HL-60/S4 treated with phorbol 12-myristate 13-acetate at 8.2 ng/mL for 4 days and 3 days (cell line): Measurements from ENCODE around the gene NR2C2.

Source experiments
- in situ Hi-C: fragments of 300-500 bp; cut with MboI; formaldehyde crosslinking; loops from 2 replicates; pipeline ENCODE4 v1.15.0; 2022; ENCODE audit warnings: low sequenced_read_pairs

NR2C2 gene

GRCh38 chr3:15055019-15055557 is 107.7 kb downstream of the NR2C2 start:
- in situ Hi-C loops = no loop called here

- in situ Hi-C loops = no loop called here
Observed at GRCh38 chr3:15056676-15057404, 109.5 kb downstream of the NR2C2 start.

- in situ Hi-C loops = no loop called here
Observed at GRCh38 chr3:15060029-15060428, 112.6 kb downstream of the NR2C2 start.

DNA sequence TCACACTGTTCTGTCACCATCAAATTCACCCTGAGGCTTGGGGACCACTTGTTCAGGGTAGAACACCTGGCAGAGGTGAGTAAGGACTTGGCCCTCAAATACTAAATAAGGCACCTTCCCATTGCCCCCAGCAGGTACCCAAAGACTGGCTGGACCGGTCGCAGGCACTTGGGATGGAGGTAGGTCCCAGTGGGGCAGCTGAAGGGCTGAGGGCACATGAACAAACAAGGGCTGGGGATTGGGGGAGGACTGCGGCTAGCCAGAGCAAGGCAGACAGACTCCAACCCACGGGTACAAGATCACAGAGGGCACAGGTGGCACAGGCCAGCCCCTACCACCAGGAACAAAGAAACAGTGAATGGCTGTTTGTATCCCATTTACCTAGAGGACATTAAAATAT is 115.9 kb downstream of the NR2C2 start:
- in situ Hi-C loops = no loop called here

DNA sequence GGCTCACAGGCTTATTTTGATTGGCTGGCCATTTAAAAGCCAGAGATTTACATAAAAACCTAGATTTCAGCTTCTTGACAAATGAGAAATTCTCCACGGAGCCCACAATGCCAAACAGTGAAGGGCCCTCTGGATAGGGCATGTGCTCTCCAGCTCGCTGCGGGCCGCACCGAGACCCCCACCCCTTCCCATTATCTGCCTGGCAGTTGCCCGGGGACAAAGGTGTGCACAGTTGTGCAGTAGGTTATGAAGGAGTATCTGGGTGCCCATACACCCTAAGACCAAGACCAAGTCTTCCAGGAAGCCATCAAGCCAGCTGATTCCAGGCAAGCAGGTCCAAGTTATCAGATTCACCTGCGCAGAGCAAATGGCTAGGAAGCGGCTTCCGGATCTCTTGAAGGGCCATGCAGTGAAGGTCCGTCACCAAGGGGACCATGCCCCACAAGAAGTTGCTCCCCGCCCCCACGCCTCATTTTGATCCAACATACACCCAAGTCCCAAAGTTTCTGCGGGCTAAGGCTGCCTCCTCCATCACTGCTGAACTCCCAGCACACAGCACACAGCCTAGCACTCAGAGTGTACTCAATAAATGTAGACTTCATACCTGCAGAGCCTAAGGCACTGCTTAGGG is 116.4 kb downstream of the NR2C2 start:
- in situ Hi-C loops = no loop called here

GRCh38 chr3:15064299-15064834 is 117.0 kb downstream of the NR2C2 start:
- in situ Hi-C loops = no loop called here

GRCh38 chr3:15064835-15065549 is 117.6 kb downstream of the NR2C2 start, which contains the start of gene MRPS25:
TSS of gene MRPS25 (minus strand) at chr3:15065315. CDS start at chr3:15065194, 121 bp downstream.
- in situ Hi-C loops = no loop called here

DNA sequence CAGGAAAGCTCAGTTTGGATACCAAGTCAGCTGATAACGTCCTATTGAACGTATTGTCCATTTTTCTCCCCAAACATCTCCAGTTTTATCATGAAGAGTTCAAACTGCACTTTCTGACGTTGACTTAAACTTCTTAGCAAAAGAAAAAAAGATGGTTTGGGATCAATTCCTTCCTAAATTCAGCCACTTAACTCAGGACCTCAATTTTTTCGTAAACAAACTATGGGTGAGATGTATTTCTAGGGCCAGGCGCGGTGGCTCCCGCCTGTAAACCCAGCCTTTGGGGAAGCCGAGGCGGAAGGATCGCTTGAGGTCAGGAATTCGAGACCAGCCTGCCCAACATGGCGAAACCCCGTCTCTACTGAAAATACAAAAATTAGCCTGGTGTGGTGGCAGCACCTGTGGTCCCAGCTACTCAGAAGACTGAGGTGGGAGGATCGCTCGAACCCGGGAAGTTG is 118.2 kb downstream of the NR2C2 start:
- in situ Hi-C loops = no loop called here

DNA sequence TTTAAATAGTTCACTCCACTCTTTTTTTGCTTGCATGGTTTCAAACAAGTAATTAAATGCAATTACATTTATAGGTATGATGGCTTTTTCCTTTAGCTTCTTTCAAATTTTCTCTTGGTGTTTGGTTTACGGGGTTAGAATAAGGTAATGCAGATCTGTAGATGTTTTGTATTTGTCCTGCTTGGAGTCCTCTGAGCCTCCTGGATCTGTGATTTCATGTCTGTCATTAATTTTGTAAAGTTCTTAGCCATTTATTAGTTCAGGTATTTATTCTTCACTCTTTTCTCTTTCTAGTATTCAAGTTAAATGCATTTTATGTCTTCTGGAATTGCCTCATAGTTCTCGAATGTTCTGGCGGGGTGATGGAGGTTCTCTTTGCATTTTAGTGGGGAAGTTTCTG is 119.1 kb downstream of the NR2C2 start:
- in situ Hi-C loops = no loop called here

- in situ Hi-C loops = no loop called here
Observed at GRCh38 chr3:15069441-15069840, 122.1 kb downstream of the NR2C2 start.

- in situ Hi-C loops = no loop called here
Observed at GRCh38 chr3:15071699-15072098, 124.3 kb downstream of the NR2C2 start.

- in situ Hi-C loops = no loop called here
Observed at GRCh38 chr3:15074500-15074899, 127.1 kb downstream of the NR2C2 start.

DNA sequence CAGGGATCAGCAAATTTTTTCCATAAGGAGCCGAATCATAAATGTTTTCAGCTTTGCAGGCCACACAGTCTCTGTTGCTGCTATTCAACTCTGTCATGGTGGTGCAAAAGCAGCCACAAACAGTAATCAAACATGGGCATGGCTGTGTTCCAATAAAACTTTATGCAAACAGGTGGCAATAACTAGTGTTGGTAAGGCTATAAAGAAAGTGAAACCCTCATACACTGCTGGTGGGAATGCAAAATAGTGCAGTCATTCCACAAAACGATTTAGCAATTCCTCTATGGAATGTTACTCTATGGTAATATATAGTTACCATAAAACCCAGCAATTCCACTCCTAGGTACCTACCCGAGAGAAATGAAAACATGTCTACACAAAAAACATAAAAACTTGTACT is 131.7 kb downstream of the NR2C2 start:
- in situ Hi-C loops = no loop called here

GRCh38 chr3:15081960-15082664 is 134.7 kb downstream of the NR2C2 start:
- in situ Hi-C loops = no loop called here

DNA sequence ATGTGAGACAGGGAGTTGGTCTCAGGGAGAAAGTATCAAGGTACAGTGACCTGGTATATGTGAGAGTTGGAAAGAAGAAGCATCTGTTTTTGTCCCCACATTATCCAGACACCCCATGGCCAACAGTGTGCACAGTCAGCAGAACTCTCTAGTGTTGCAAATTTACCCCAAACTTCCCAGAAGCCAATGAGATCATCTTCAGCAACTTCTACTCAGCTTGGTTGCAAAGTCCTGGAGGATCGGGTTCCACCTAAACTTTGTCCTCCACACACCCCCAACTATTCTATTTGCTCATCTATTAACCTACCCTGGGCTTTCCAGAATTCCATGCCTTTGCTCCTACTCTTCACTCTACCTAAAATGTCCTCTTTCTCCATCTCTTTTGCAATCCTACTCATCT is 135.9 kb downstream of the NR2C2 start:
- in situ Hi-C loops = no loop called here

GRCh38 chr3:15086263-15086662 is 138.9 kb downstream of the NR2C2 start:
- in situ Hi-C loops = no loop called here

DNA sequence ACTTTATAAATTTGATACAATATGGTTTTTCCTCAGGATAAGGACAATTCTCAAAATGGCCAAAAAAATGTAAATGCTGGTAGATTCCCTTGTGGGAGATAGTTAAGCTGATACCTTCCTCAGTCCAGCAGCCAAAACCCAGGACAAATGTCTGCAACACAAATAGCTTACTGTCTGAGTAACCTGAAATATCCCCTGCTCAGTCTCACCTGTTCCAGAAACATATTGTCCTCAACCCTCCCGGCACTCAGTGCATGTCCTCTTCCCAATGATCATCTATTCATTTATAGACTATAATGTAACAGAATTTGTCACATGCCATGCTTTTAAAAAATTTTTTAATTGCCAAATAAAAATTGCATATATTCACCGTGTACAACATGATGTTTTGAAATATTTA is 139.3 kb downstream of the NR2C2 start:
- in situ Hi-C loops = no loop called here

GRCh38 chr3:15089201-15089600 is 141.8 kb downstream of the NR2C2 start:
- in situ Hi-C loops = no loop called here

DNA sequence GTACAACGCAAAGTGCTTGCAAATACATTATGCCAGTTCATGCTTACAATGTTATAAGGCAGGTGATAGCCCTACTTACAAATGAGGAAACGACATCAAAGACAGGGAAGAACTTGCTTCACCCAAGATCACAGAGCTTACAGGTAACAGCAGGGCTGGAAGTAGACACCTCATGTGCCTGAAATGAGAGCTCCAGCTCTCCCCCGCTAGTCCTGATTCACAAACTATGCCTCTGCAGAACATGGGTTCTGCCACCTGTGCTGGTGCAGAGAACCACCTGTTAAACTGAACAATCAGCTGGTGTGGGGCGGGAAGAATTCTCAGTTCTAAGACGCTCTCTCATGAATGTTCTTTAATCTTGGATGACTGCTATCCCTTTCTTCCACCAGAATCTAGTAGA is 144.2 kb downstream of the NR2C2 start:
- in situ Hi-C loops = no loop called here

GRCh38 chr3:15092686-15093085 is 145.3 kb downstream of the NR2C2 start:
- in situ Hi-C loops = no loop called here
